ENCODE data around the gene CNOT1. TPM values are rescaled to one million over a fixed set of nuclear protein-coding genes. Genes with fewer than 3 reads are reported as not detected.
A peak's percentile ranks its signal among the peaks of the same experiment; 100 is the strongest.
"Not testable (repeated sequence)": the region's sequence is repeated elsewhere in the genome, so short reads cannot be mapped to it uniquely, and the experiment has no call there.

CNOT1 gene
- total RNA-seq, 6 experiments from 2014 or later, result 53.8 to 74.9 (median 65.5) TPM

GRCh38 chr16:58640949-58641348 lies 11.3 kb upstream of the CNOT1 start:
- intact Hi-C loops (cut with DNase I), result no loop called here
- WGBS (ENCODE audit: insufficient coverage, low coverage, low lambda C conversion rate, missing lambda C conversion rate), result 100% methylated on average over 2 of the region's 5 CpGs
- no peak for DNase-seq

GRCh38 chr16:58639836-58640235 lies 10.2 kb upstream of the CNOT1 start:
- DNase-seq (no peak), ATAC-seq (no peak)
- no peaks in the 10 kb centered on the region for H3K27me3 ChIP-seq
- no peaks in the 10 kb centered on the region for H3K36me3 ChIP-seq
- peaks cover 0 to 6% (median 1%) of the 10 kb centered on the region in 4 donors for H3K4me1 ChIP-seq
- no peaks in the 10 kb centered on the region for H3K9me3 ChIP-seq
- no peak overlapping the region for H3K27ac ChIP-seq
- intact Hi-C loops (cut with DNase I), result no loop called here
- no peak for TF ChIP-seq CTCF (IDR thresholded peaks at IDR 0.05)
- no peak for TF ChIP-seq POLR2A (IDR thresholded peaks at IDR 0.05)
- 75% methylated on average over 8 of the region's 8 CpGs for WGBS (ENCODE audit: insufficient coverage, low coverage, low lambda C conversion rate, missing lambda C conversion rate)
- no peak overlapping the region for H3K4me3 ChIP-seq

More at GRCh38 chr16:58640949-58641348, 11.3 kb upstream of the CNOT1 start:
- TF ChIP-seq POLR2A (IDR thresholded peaks at IDR 0.05), result no peak
- no peak for TF ChIP-seq CTCF (IDR thresholded peaks at IDR 0.05)
- Histone ChIP-seq H3K36me3 (no peaks in the 10 kb centered on the region), H3K4me3 (no peak overlapping the region), H3K4me1 (no peaks in the 10 kb centered on the region), H3K9me3 (no peaks in the 10 kb centered on the region), H3K27ac (no peak overlapping the region), H3K27me3 (no peaks in the 10 kb centered on the region)
- no peak for ATAC-seq

- intact Hi-C loops (cut with DNase I), result no loop called here
- H3K36me3 ChIP-seq, result no peaks in the 10 kb centered on the region
- no peaks in the 10 kb centered on the region for H3K9me3 ChIP-seq
- H3K27ac ChIP-seq, result no peak overlapping the region
- DNase-seq (no peak), ATAC-seq (no peak)
- WGBS (ENCODE audit: insufficient coverage, low coverage, low lambda C conversion rate, missing lambda C conversion rate), result 76% methylated on average over 3 of the region's 4 CpGs
- TF ChIP-seq POLR2A (IDR thresholded peaks at IDR 0.05) (no peak), CTCF (IDR thresholded peaks at IDR 0.05) (no peak)
- no peak overlapping the region for H3K4me3 ChIP-seq
- H3K27me3 ChIP-seq, result no peaks in the 10 kb centered on the region
- peaks cover 0 to 12% (median 4%) of the 10 kb centered on the region in 4 donors for H3K4me1 ChIP-seq
Observed at GRCh38 chr16:58639230-58639629, 9.6 kb upstream of the CNOT1 start.

- peak; percentile 71 to 80 (median 78) for DNase-seq
- WGBS (ENCODE audit: insufficient coverage, low coverage, low lambda C conversion rate, missing lambda C conversion rate), result 41% methylated on average over 8 of the region's 8 CpGs
- no peak overlapping the region for H3K27ac ChIP-seq
- no peaks in the 10 kb centered on the region for H3K9me3 ChIP-seq
- no peaks in the 10 kb centered on the region for H3K36me3 ChIP-seq
- intact Hi-C loops (cut with DNase I), result no loop called here
- TF ChIP-seq POLR2A (IDR thresholded peaks at IDR 0.05) (no peak), CTCF (IDR thresholded peaks at IDR 0.05) (peak; percentile 50 to 62 (median 56))
- H3K27me3 ChIP-seq, result no peaks in the 10 kb centered on the region
- H3K4me3 ChIP-seq, result no peak overlapping the region
- peak; percentile 93 to 98 (median 95) for ATAC-seq
- H3K4me1 ChIP-seq, result peaks cover 0 to 12% (median 5%) of the 10 kb centered on the region in 4 donors
Observed at GRCh38 chr16:58638148-58639036, 8.8 kb upstream of the CNOT1 start.

GRCh38 chr16:58637021-58637420 lies 7.4 kb upstream of the CNOT1 start:
- H3K9me3 ChIP-seq; H3K36me3 ChIP-seq; ATAC-seq; intact Hi-C loops (cut with DNase I); H3K27ac ChIP-seq; H3K27me3 ChIP-seq; H3K4me3 ChIP-seq: not testable (repeated sequence)
- H3K4me1 ChIP-seq, result peaks cover 0 to 12% (median 5%) of the 10 kb centered on the region in 4 donors
- peak in 1 of 3 donors; percentile 22 for DNase-seq
- 100% methylated on average over 3 of the region's 6 CpGs for WGBS (ENCODE audit: insufficient coverage, low coverage, low lambda C conversion rate, missing lambda C conversion rate)

All from right lobe of liver (tissue), 6 donors.